GM15510 (cell line): ENCODE data around the gene TCF7L1.

Experiments used
- POLR2A ChIP-seq: IDR thresholded peaks from 3 replicates; pipeline ENCODE4 v1.6.1; 2011; ENCODE audit warnings: borderline replicate concordance; ENCODE audit not compliant: insufficient read length; ENCODE audit errors: extremely low read depth

TCF7L1 gene, protein sequence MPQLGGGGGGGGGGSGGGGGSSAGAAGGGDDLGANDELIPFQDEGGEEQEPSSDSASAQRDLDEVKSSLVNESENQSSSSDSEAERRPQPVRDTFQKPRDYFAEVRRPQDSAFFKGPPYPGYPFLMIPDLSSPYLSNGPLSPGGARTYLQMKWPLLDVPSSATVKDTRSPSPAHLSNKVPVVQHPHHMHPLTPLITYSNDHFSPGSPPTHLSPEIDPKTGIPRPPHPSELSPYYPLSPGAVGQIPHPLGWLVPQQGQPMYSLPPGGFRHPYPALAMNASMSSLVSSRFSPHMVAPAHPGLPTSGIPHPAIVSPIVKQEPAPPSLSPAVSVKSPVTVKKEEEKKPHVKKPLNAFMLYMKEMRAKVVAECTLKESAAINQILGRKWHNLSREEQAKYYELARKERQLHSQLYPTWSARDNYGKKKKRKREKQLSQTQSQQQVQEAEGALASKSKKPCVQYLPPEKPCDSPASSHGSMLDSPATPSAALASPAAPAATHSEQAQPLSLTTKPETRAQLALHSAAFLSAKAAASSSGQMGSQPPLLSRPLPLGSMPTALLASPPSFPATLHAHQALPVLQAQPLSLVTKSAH

DNA sequence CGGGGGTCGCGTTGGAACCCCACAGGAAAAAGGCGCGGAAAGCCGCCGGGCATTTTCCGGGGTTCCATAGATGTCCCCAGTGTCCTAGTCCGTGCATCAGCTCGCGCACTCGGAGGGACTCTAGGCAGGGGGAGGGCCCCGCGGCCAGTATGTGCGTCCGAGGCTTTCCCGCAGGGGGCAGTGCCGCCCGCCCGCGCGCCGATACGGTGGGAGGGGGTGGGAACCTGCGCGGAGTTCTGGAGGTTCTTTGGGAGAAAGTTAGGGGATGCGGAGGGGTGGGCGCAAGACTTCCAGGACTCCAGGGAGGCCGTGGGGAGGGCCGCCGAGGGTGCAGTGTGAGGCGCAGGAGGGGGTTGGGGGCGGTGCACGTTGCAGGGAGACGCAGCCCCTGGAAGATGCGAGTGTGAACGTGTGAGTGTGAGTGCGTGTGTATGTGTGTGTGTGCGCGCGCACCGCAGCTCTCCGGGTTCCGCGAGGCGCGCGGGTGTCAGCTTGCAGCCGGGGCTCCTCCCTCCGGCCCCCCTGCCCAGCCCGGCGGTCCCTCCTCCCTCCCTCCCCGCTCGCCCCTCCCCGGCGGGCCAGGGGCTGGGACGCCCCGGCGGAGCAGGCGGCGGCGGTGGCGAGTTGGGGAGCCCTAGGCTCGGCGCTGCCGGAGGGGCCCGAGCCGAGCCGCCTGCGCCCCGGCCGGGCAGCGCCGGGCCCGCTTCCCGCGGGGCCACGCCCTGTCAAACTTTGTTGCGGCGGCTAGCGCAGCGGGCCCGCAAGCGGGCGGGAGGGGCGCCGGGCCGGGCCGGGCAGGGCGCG, at the start of gene TCF7L1:
Gene TCF7L1, plus strand, starts transcription at position 559 of the 804 bp plus-strand sequence. CDS start 293 bp downstream, outside the sequence.
- TF ChIP-seq POLR2A = no peak

DNA sequence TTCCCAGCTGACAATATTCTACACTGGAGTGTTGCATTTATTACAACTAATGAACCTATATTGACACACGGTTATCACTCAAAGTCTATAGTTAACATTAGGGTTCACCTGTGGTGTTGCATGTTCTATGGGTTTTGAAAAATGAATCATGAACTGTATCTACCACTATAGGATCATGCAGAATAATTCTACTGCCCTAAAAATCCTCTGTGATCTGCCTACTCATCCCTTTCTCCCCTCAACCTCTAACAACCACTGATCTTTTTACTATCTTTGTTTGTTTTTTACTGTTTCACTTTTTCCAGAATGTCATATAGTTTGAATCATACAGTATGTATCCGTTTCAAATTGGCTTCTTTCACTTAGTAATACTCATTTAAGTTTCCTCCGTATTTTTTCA, 47.6 kb upstream of the TCF7L1 start:
- no peak for TF ChIP-seq POLR2A

- no peak for TF ChIP-seq POLR2A
These were observed 45.7 kb upstream of the TCF7L1 start for GRCh38 chr2:85087541-85087940.

- no peak for TF ChIP-seq POLR2A
These were observed 44.3 kb upstream of the TCF7L1 start for GRCh38 chr2:85088921-85089320.

DNA sequence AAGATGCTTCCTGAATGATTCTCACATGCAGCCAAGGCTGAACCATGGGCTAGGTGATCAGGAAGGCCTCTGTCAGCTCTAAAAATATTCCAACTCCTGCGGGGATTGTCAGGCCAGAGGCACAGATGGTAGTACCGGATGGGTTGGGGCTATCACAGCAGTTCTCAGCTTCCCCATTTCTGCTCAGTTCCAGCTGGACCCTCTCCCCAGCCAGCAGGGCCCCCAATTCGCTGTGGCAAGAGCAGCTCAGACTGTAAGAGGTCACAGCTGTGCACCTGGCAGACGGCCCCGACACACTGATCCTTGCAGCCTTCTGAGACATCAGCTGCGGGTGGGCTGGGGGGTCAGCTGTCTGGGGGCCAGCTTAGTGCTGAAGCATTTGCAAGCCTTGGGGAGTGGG, 43.6 kb upstream of the TCF7L1 start:
- TF ChIP-seq POLR2A = no peak

DNA sequence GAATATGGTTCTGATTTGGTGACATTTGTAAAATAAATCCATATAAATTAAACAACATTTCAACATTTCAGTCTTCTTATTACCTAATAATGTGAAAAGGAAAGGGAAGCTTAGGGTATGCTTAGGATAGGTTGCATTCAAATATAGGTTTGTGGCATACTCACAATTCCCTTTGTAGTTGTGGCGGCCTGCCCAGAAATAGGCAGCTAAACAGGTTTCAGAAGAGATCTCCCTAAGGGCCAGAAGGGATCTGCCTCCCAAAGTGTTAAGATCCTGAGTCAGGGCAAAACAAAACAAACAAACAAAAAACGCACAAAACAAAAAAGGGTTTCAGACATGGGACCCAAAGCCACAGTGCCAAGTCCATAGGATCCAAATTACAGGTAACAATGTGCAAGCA, 41.4 kb upstream of the TCF7L1 start:
- no peak for TF ChIP-seq POLR2A

DNA sequence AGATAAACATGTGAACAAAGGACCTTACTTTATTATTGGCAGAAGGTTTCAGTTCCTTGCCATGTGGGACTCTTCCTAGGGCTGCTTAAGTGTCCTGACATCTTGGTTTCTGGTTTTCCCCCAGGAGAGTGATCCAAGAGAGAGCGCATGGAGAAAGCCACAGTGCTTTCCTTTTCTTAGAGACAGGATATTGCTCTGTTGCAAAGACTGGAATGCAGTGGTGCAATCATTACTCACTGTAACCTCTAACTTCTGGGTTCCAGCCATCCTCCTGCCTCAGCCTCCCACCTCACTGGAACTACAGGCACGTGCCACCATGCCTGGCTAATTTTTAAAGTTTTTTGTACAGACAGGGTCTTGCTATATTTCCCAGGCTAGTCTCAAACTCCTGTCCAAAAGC, 38.1 kb upstream of the TCF7L1 start:
- no peak for TF ChIP-seq POLR2A

DNA sequence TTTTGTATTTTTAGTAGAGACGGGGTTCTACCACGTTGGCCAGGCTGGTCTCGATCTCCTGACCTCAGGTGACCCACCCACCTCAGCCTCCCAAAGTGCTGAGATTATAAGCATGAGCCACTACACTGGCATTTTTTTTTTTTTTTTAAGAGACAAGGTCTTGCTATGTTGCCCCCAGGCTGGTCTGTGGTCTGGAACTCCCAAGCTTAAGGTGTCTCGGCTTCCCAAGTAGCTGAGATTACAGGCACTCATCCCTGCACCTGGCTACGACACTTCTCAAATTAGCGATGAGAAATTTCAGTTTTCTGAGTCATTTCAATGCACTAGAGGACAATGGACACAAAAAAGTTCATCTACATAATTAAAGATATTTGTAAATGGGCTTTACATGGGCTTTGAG, 36.6 kb upstream of the TCF7L1 start:
- no peak for TF ChIP-seq POLR2A

DNA sequence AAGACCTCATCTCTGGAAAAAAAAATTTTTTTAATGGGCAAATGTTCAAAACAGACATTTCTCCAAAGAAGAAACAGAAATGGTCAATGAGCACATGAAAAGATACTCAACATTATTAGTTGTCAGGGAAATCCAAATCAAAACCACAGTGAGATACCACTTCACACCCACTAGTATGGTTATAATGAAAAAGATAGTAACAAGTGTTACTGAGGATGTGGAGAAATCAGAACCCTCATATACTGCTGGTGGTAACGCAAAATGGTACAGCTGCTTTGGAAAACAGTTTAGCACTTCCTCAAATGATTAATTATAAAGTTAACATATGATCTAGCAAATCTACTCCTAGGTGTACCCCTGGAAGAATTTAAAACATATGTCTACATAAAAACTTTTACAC, 29.0 kb upstream of the TCF7L1 start:
- no peak for TF ChIP-seq POLR2A

GRCh38 chr2:85106489-85107180, 26.6 kb upstream of the TCF7L1 start:
- no peak for TF ChIP-seq POLR2A

DNA sequence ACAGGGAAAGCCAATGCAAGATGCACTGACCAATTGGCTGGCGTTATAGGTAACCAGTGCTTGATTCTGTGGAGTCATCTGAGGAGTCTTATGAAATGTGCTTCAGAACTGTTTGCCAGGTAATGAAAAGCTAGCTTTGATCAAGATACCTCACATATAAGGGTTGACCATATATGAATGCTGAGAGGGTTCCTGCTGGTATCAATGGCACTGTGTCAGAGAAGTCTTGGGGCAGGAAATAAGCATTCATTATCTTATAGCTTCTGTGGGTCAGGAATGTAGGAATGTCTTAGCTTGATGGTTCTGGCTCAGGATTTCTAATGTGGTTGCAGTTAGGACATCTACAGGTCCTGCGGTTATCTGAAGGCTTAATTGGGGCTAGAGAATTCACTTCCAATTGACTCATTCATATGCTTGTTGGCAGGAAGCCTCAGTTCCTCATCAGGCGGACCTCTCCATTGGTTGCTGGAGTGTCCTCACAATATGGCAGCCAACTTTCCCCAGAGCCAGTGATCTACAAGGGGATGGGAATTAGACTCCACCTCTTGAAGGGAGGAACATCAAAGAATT, 22.1 kb upstream of the TCF7L1 start:
- no peak for TF ChIP-seq POLR2A

GRCh38 chr2:85111819-85112281, 21.3 kb upstream of the TCF7L1 start:
- TF ChIP-seq POLR2A = no peak

DNA sequence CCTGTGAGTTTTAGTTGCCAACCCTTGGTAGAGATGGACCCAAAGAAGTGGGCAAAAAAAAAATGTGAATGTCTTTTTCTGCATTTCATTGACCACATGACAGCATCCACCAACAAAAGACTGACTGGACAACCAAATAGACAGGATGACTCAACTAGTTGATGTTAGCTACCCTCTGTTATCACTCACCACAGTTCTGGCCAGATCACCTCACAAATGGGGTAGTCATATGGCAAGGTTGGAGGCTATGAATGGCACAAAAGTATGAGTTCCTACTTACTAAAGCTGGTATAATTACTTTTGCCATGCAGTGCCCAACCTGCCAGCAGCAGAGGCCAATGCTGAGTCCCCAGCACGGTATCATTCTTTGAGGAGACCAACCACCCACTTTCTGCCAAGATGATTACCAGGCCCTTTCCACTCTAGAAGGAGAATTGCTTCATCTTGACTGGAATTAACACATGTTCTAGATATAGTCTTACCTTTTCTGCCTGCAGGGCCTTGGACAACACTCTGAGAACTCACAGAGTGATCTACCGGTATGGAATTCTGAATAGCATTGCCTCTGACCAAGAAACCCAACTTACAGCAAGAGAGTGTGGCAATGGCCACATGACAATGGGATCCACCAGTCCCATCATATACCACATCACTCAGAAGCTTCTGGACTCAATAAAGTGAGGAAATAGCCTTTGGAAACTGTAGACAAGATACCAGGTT, 20.1 kb upstream of the TCF7L1 start:
- TF ChIP-seq POLR2A = no peak
